Measurements from ENCODE around the gene SLC37A1. TPM values are rescaled to one million over a fixed set of nuclear protein-coding genes. Genes with fewer than 3 reads are reported as not detected.

Gene SLC37A1
- total and polyA plus RNA-seq, 2 of the 13 experiments (the other 11 are each of a cell fraction or from before 2014, with no cell fraction given) = 0.22 to 0.40 TPM

DNA sequence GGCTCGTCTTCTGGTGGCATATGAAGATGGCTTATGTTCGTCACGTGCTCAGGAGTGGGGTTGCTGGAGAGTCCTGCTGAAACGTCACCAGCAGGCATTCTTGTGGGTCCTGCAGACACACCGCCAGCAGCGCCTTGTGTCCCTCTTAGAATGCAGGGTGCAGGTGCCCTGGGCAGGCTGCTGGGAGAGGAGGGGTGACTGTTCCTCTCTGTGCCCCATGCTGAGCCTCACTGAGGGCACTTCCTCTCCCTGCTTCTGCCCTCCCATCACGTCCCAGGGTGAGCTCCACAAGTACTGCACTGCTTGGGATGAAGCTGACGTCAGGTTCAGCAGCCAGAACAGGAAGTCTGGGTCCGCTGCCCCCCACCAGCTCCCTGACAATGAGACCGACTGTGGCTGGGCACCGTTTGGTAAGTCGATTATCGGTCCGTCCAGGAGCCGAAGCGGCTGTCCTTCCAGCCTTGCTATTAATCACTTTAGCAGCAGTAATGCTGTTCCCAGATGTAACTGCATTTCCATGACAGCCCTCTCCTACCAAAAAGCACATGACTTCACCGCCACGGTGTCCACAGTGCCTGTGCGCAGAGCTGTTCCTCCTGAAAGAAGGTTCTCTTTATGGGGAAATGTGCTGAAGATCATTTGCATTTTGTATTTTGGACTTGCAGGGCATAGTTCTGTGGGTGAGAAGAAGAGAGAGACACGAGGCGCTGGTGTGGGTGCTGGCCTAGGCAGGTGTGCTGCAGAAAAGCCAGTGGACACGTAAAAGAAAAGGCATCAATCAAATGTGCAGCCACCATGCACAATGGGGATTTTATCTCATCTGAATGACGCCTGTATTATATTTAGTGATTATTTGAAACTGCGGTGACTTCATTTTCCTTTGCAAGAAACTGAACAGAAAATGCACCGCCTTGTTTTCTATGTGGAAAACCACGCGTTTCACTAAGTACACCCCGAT is 21.0 kb downstream of the SLC37A1 start:
- ATAC-seq (no peak), DNase-seq (ENCODE audit: low spot score) (no peak), FAIRE-seq (no peak)
- BruUV-seq (replicated peaks) = no TSS peak
- Histone ChIP-seq H2AFZ (ENCODE audit: low read length) (no peak overlapping the region), H3K27me3 (ENCODE audit: control insufficient read depth in 1 of 2, insufficient read depth in 2 of 2, low read length in 2 of 2) (no peaks in the 10 kb centered on the region; a peak in 1 of 5 replicates), H3K9ac (ENCODE audit: insufficient read depth, low read depth, low read length) (no peak overlapping the region), H4K20me1 (ENCODE audit: insufficient read depth, low read length) (no peaks in the 10 kb centered on the region), H3K4me3 (replicated peaks in 1 of 3; ENCODE audit: insufficient read depth in 1 of 3, low read depth in 2 of 3, low read length in 3 of 3) (no peak overlapping the region), H3K36me3 (replicated peaks in 1 of 2; ENCODE audit: control insufficient read depth in 1 of 2, insufficient read depth in 2 of 2, low read length in 2 of 2) (no peaks in the 10 kb centered on the region), H3K4me1 (ENCODE audit: insufficient read depth, low read length) (no peaks in the 10 kb centered on the region), H3K27ac (ENCODE audit: extremely low read length, insufficient read depth, low read length) (no peak overlapping the region), H3K9me3 (ENCODE audit: low read length) (no peaks in the 10 kb centered on the region), H3K4me2 (ENCODE audit: low read depth, low read length) (no peak overlapping the region), H3K79me2 (ENCODE audit: insufficient read depth, low read length) (no peaks in the 10 kb centered on the region)
- ChIA-PET POLR2A (no interaction called here), CTCF (ENCODE audit: low intra/inter-chr PET ratio, low total read pairs) (no interaction called here)
- in situ Hi-C loops (cut with HindIII; ENCODE audit: extremely low pct_ligation_motif_present, low pct_unique_long_range_greater_than_20kb) (no loop called here), intact Hi-C loops (cut with micrococcal nuclease; ENCODE audit: unreplicated experiment) (no loop called here)
- TF ChIP-seq GLMP (CRISPR knock-in tag; IDR thresholded peaks at IDR 0.05; ENCODE audit: borderline replicate concordance) = no peak
- TF ChIP-seq REL (CRISPR knock-in tag; conservative IDR thresholded peaks at IDR 0.05) = no peak
- TF ChIP-seq NFKBIZ (CRISPR knock-in tag; IDR thresholded peaks at IDR 0.05) = no peak
- TF ChIP-seq, protein P1, sequence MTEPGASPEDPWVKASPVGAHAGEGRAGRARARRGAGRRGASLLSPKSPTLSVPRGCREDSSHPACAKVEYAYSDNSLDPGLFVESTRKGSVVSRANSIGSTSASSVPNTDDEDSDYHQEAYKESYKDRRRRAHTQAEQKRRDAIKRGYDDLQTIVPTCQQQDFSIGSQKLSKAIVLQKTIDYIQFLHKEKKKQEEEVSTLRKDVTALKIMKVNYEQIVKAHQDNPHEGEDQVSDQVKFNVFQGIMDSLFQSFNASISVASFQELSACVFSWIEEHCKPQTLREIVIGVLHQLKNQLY (CRISPR knock-in tag; IDR thresholded peaks at IDR 0.05) = no peak
- WGBS (ENCODE audit: low lambda C conversion rate) = 76% methylated on average over 16 of the region's 28 CpGs

DNA sequence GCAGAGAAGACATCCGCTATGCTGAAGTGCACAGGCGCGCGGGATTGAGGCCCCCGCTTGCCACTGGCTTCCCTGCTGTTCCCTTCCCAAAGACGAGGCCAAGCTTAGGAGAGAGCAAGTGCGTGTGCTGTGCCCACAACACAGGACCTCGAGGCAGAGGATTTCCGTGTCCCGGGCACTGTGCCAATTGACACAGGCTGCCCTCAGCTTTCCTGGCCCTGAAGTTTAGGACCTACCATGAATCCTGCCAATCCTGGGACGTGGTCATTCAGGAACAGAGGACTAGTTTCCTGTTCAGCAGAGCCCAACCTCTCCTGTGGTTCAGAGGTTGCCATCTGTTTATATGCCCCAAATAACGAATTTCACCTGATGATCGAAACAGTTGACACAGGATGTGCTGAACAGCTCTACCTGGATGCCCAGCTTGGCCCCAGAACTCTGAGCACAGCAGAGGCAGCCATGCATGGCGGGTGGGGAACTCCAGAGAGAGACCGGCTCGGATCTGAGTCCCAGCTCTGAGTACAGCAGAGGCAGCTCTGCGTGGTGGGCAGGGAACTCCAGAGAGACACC is 22.0 kb downstream of the SLC37A1 start:
- FAIRE-seq = no peak
- H3K27me3 ChIP-seq (ENCODE audit: control insufficient read depth in 1 of 2, insufficient read depth in 2 of 2, low read length in 2 of 2) = no peaks in the 10 kb centered on the region; a peak in 1 of 5 replicates
- POLR2A ChIA-PET = no interaction called here

More for the DNA sequence above, 22.0 kb downstream of the SLC37A1 start:
- CTCF ChIA-PET (ENCODE audit: low intra/inter-chr PET ratio, low total read pairs) = no interaction called here
- BruUV-seq (replicated peaks) = no TSS peak
- 50% methylated on average over 4 of the region's 17 CpGs for WGBS (ENCODE audit: low lambda C conversion rate)
- ATAC-seq (no peak), DNase-seq (ENCODE audit: low spot score) (no peak)
- TF ChIP-seq, protein P2, sequence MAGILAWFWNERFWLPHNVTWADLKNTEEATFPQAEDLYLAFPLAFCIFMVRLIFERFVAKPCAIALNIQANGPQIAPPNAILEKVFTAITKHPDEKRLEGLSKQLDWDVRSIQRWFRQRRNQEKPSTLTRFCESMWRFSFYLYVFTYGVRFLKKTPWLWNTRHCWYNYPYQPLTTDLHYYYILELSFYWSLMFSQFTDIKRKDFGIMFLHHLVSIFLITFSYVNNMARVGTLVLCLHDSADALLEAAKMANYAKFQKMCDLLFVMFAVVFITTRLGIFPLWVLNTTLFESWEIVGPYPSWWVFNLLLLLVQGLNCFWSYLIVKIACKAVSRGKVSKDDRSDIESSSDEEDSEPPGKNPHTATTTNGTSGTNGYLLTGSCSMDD (CRISPR knock-in tag; IDR thresholded peaks at IDR 0.05) = no peak
- TF ChIP-seq ZKSCAN8 (CRISPR knock-in tag; IDR thresholded peaks at IDR 0.05; ENCODE audit: borderline replicate concordance) (no peak), NFKB2 (CRISPR knock-in tag; IDR thresholded peaks at IDR 0.05; ENCODE audit: borderline replicate concordance) (no peak), PLRG1 (conservative IDR thresholded peaks at IDR 0.05) (no peak), ZFP36L2 (CRISPR knock-in tag; IDR thresholded peaks at IDR 0.05) (no peak), JUN (CRISPR knock-in tag; IDR thresholded peaks at IDR 0.05) (no peak), MYC (CRISPR knock-in tag; IDR thresholded peaks at IDR 0.05; ENCODE audit: borderline replicate concordance) (no peak), ZNF577 (CRISPR knock-in tag; IDR thresholded peaks at IDR 0.05; ENCODE audit: borderline replicate concordance, low read depth) (no peak), ZNF768 (CRISPR knock-in tag; IDR thresholded peaks at IDR 0.05) (no peak), ZNF598 (CRISPR knock-in tag; IDR thresholded peaks at IDR 0.05; ENCODE audit: borderline replicate concordance) (no peak), ZNF274 (CRISPR knock-in tag; IDR thresholded peaks at IDR 0.05) (no peak)
- Histone ChIP-seq H3K4me2 (ENCODE audit: low read depth, low read length) (no peak overlapping the region), H2AFZ (ENCODE audit: low read length) (no peak overlapping the region), H3K79me2 (ENCODE audit: insufficient read depth, low read length) (no peaks in the 10 kb centered on the region), H3K36me3 (replicated peaks in 1 of 2; ENCODE audit: control insufficient read depth in 1 of 2, insufficient read depth in 2 of 2, low read length in 2 of 2) (no peaks in the 10 kb centered on the region), H3K4me3 (replicated peaks in 1 of 3; ENCODE audit: insufficient read depth in 1 of 3, low read depth in 2 of 3, low read length in 3 of 3) (no peak overlapping the region), H3K9ac (ENCODE audit: insufficient read depth, low read depth, low read length) (no peak overlapping the region), H3K9me3 (ENCODE audit: low read length) (no peaks in the 10 kb centered on the region), H3K27ac (ENCODE audit: extremely low read length, insufficient read depth, low read length) (no peak overlapping the region), H3K4me1 (ENCODE audit: insufficient read depth, low read length) (no peaks in the 10 kb centered on the region), H4K20me1 (ENCODE audit: insufficient read depth, low read length) (no peaks in the 10 kb centered on the region)
- intact Hi-C loops (cut with micrococcal nuclease; ENCODE audit: unreplicated experiment) (no loop called here), in situ Hi-C loops (cut with HindIII; ENCODE audit: extremely low pct_ligation_motif_present, low pct_unique_long_range_greater_than_20kb) (no loop called here)

Data from HepG2 (cell line).